Osteocyte (in vitro differentiated cells): ENCODE measurements around the gene CDH13. TPM values are rescaled to one million over a fixed set of nuclear protein-coding genes. Genes with fewer than 3 reads are reported as not detected.

Experiments
- DNase-seq: peaks from one replicate; pipeline ENCODE4 v3.0.0; 2021; ENCODE audit warnings: mixed read lengths; ENCODE audit not compliant: unreplicated experiment; ENCODE audit errors: extremely low spot score
- H3K27ac Mint-ChIP-seq: one replicate; pipeline ENCODE4 v1.8.0; 2021; ENCODE audit warnings: mild to moderate bottlenecking, mixed read lengths; ENCODE audit not compliant: unreplicated experiment
- H3K27me3 Mint-ChIP-seq: one replicate; pipeline ENCODE4 v1.8.0; 2021; ENCODE audit warnings: mixed read lengths; ENCODE audit not compliant: unreplicated experiment
- H3K36me3 Mint-ChIP-seq: one replicate; pipeline ENCODE4 v1.8.0; 2021; ENCODE audit warnings: mixed read lengths; ENCODE audit not compliant: unreplicated experiment
- H3K4me1 Mint-ChIP-seq: one replicate; pipeline ENCODE4 v1.8.0; 2021; ENCODE audit warnings: mixed read lengths; ENCODE audit not compliant: unreplicated experiment
- H3K4me3 Mint-ChIP-seq: one replicate; pipeline ENCODE4 v1.8.0; 2021; ENCODE audit warnings: mild to moderate bottlenecking, moderate library complexity, mixed read lengths; ENCODE audit not compliant: unreplicated experiment
- H3K9me3 Mint-ChIP-seq: one replicate; pipeline ENCODE4 v1.8.0; 2021; ENCODE audit warnings: mixed read lengths; ENCODE audit not compliant: unreplicated experiment
- total RNA-seq: library from RNA; stranded (reverse); gene quantifications from 2 replicates; pipeline ENCODE4 v1.2.1, GENCODE V29; 2021
- TF ChIP-seq, protein P1 (sequence below): fragments of 200-600 bp; sonication (generic); IDR thresholded peaks from 2 replicates; pipeline ENCODE4 v1.5.0; 2021; ENCODE audit warnings: antibody characterized with exemption, mild to moderate bottlenecking, moderate library complexity

The CDH13 gene
- total RNA-seq, 1 donor from 2014 or later = 27.0 TPM

DNA sequence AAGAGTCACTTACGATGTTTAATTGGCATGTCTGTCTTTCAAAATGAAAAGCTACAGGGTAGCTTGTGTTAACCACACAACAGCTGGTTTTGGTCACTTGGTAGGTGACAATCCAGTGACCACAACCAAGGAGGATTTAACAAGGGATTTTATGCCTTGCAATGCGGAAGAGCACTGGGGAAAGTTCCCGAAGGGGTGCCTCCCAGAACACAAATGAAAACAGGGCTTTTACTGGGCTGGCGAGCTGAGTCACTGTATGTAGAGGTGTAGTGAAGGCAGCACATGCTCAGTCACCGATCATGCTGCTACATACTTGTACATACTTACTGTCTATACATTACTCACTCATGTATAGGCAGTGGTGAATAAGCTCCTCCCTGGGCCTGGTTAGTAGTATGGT lies 483.5 kb downstream of the CDH13 start:
- Mint-ChIP-seq H3K4me3 (no peak overlapping the region), H3K4me1 (peaks cover 3% of the 10 kb centered on the region)
- DNase-seq = no peak

DNA sequence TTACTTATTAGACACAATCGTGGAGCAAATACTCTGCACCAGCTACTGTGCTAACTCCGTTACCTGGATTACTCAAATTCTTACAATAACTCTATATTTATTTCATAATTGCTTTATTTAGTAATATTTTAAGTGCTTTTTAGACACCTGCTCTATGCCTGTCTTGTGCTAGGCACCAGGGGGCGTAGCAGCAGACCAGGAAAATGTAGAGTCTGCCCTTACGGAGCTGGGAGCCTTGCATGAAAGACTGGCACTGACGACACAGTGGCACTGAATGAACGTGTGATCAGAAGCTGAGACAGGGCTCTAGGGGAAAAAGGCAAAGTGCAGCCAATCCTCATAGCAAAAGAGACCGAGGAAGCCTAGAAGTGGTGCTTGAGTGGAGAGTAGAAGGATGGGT lies 486.5 kb downstream of the CDH13 start:
- DNase-seq = no peak
- H3K4me1 Mint-ChIP-seq = peaks cover 3% of the 10 kb centered on the region
- H3K9me3 Mint-ChIP-seq = no peaks in the 10 kb centered on the region
- no peak overlapping the region for H3K4me3 Mint-ChIP-seq
- H3K27ac Mint-ChIP-seq = no peak overlapping the region
- TF ChIP-seq, protein P1, sequence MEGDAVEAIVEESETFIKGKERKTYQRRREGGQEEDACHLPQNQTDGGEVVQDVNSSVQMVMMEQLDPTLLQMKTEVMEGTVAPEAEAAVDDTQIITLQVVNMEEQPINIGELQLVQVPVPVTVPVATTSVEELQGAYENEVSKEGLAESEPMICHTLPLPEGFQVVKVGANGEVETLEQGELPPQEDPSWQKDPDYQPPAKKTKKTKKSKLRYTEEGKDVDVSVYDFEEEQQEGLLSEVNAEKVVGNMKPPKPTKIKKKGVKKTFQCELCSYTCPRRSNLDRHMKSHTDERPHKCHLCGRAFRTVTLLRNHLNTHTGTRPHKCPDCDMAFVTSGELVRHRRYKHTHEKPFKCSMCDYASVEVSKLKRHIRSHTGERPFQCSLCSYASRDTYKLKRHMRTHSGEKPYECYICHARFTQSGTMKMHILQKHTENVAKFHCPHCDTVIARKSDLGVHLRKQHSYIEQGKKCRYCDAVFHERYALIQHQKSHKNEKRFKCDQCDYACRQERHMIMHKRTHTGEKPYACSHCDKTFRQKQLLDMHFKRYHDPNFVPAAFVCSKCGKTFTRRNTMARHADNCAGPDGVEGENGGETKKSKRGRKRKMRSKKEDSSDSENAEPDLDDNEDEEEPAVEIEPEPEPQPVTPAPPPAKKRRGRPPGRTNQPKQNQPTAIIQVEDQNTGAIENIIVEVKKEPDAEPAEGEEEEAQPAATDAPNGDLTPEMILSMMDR = peak; percentile 66
- no peaks in the 10 kb centered on the region for H3K36me3 Mint-ChIP-seq
- H3K27me3 Mint-ChIP-seq = no peaks in the 10 kb centered on the region

More for the DNA sequence above, 483.5 kb downstream of the CDH13 start:
- no peak overlapping the region for H3K27ac Mint-ChIP-seq
- H3K9me3 Mint-ChIP-seq = no peaks in the 10 kb centered on the region
- H3K36me3 Mint-ChIP-seq = no peaks in the 10 kb centered on the region
- TF ChIP-seq, protein P1 = no peak
- no peaks in the 10 kb centered on the region for H3K27me3 Mint-ChIP-seq

- H3K36me3 Mint-ChIP-seq = no peaks in the 10 kb centered on the region
- TF ChIP-seq, protein P1 = no peak
- no peak overlapping the region for H3K27ac Mint-ChIP-seq
- H3K9me3 Mint-ChIP-seq = no peaks in the 10 kb centered on the region
- H3K4me1 Mint-ChIP-seq = peaks cover 3% of the 10 kb centered on the region
- H3K4me3 Mint-ChIP-seq = no peak overlapping the region
- DNase-seq = no peak
- H3K27me3 Mint-ChIP-seq = no peaks in the 10 kb centered on the region
Measured at GRCh38 chr16:83113811-83114210, 487.0 kb downstream of the CDH13 start.

- H3K4me3 Mint-ChIP-seq = no peak overlapping the region
- no peaks in the 10 kb centered on the region for H3K27me3 Mint-ChIP-seq
- TF ChIP-seq, protein P1 = no peak
- no peak for DNase-seq
- peaks cover 3% of the 10 kb centered on the region for H3K4me1 Mint-ChIP-seq
- no peak overlapping the region for H3K27ac Mint-ChIP-seq
- H3K9me3 Mint-ChIP-seq = no peaks in the 10 kb centered on the region
- H3K36me3 Mint-ChIP-seq = no peaks in the 10 kb centered on the region
Measured at GRCh38 chr16:83115491-83116232, 488.9 kb downstream of the CDH13 start.

- Mint-ChIP-seq H3K9me3 (no peaks in the 10 kb centered on the region), H3K27me3 (no peaks in the 10 kb centered on the region), H3K4me3 (no peak overlapping the region), H3K27ac (no peak overlapping the region), H3K4me1 (peaks cover 3% of the 10 kb centered on the region), H3K36me3 (no peaks in the 10 kb centered on the region)
- no peak for DNase-seq
- TF ChIP-seq, protein P1 = no peak
Measured at GRCh38 chr16:83116274-83116892, 489.6 kb downstream of the CDH13 start.
